GM06990 (cell line): ENCODE results near the gene GPRIN1.

Experiments
- DNase-seq: peaks from one replicate; pipeline ENCODE4 v3.0.0-alpha.2; 2011; ENCODE audit not compliant: insufficient read length; ENCODE audit errors: extremely low read depth
- H3K27me3 ChIP-seq: replicated peaks from 2 replicates; pipeline ENCODE4 v1.6.0; 2011; ENCODE audit warnings: low read length; ENCODE audit not compliant: control insufficient read depth, insufficient read depth
- H3K36me3 ChIP-seq: 2 replicates; pipeline ENCODE4 v1.5.1; 2011; ENCODE audit warnings: low read length; ENCODE audit not compliant: control insufficient read depth, insufficient read depth
- H3K4me3 ChIP-seq: replicated peaks from 2 replicates; pipeline ENCODE4 v1.5.1; 2011; ENCODE audit warnings: low read depth, mild to moderate bottlenecking, control low read depth, low read length
- TF ChIP-seq, protein P1 (sequence below): IDR thresholded peaks from 2 replicates; pipeline ENCODE4 v1.5.1; 2011; ENCODE audit warnings: low read length, control low read depth, mild to moderate bottlenecking, inconsistent platforms; ENCODE audit not compliant: insufficient read depth, poor library complexity, severe bottlenecking

The GPRIN1 gene

DNA sequence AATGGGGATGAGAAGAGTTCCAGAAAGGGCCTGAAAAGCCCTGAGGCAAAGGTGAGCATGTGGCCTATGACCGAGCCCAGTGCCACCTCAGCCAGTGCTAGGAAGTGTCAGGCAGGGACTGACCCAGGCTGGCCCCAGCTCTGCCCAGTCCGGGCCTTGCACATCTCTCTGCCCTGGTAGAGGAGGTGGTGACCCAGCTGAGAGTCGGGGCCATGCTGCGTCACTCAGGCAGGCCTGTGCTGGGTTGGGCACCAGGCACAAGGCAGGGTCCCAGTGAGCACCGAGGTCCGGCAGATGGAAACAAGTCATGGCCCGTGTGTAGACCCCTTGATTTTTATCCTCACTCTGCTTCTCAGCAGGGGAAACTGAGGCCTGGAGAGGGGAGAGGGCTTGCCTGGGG is 60.1 kb downstream of the GPRIN1 start:
- no peak overlapping the region for H3K4me3 ChIP-seq
- H3K27me3 ChIP-seq: no peaks in the 10 kb centered on the region; the same call in 1 of the 2 replicates
- DNase-seq: no peak
- H3K36me3 ChIP-seq: no peaks in the 10 kb centered on the region
- TF ChIP-seq, protein P1, sequence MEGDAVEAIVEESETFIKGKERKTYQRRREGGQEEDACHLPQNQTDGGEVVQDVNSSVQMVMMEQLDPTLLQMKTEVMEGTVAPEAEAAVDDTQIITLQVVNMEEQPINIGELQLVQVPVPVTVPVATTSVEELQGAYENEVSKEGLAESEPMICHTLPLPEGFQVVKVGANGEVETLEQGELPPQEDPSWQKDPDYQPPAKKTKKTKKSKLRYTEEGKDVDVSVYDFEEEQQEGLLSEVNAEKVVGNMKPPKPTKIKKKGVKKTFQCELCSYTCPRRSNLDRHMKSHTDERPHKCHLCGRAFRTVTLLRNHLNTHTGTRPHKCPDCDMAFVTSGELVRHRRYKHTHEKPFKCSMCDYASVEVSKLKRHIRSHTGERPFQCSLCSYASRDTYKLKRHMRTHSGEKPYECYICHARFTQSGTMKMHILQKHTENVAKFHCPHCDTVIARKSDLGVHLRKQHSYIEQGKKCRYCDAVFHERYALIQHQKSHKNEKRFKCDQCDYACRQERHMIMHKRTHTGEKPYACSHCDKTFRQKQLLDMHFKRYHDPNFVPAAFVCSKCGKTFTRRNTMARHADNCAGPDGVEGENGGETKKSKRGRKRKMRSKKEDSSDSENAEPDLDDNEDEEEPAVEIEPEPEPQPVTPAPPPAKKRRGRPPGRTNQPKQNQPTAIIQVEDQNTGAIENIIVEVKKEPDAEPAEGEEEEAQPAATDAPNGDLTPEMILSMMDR: no peak

DNA sequence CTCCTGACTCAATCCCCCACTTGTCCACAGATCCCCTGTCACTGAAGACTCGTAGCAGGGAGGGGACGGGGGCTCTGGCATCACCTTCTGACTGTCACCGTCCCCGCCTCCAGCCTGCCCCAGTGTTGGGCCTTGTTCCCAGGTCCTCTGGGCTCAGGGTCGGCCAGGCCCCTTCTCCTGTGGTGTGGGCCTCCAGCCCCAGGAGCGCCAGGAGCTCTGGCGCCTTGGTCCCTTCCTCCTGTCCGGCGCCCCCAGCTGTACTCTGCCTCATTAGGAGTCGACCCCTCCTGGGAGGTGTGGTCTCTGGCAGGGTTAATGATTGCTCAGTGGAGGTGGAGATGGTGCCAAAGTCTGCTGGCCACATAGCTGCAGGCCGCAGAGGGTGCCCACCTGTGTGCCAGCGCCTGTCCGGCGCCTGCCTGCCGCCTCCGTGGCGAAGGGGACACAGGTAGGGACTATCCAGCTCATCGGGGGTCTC is 61.0 kb downstream of the GPRIN1 start, which contains the start of gene CDHR2:
Gene CDHR2, plus strand, starts transcription at position 376 of the 478 bp plus-strand sequence. CDS start 16,011 bp downstream, outside the sequence.
- no peak for DNase-seq
- TF ChIP-seq, protein P1: no peak
- H3K27me3 ChIP-seq: no peaks in the 10 kb centered on the region; the same call in 1 of the 2 replicates

DNA sequence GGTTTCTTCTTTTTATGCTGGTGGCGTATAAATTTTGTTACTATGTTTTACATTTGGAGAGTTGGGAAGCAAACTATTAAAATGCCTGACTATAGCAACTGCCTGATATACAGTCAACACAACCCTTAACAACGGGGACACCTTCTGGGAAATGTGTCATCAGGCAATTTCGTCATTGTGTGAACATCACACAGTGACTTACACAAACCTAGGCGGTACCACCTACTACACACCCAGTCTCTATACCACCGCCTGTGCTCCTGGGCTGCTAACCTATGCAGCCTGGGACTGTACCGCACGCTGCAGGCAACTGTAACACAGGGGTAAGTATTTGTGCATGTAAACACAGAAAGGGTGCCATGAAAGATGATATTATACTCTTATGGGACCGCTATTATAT is 62.2 kb downstream of the GPRIN1 start:
- TF ChIP-seq, protein P1: no peak
- H3K27me3 ChIP-seq: no peaks in the 10 kb centered on the region
- H3K36me3 ChIP-seq: no peaks in the 10 kb centered on the region
- H3K4me3 ChIP-seq: no peak overlapping the region
- DNase-seq: no peak

More for the DNA sequence above, 61.0 kb downstream of the GPRIN1 start, which contains the start of gene CDHR2:
- Histone ChIP-seq H3K4me3 (no peak within 1 kb of the TSS), H3K36me3 (no peaks in the 10 kb centered on the region)
